SH-SY5Y (cell line): Measurements from ENCODE around the gene GARNL3.

Experiments
- GATA2 ChIP-seq: IDR thresholded peaks from 2 replicates; pipeline ENCODE4 v1.6.1; 2011; ENCODE audit warnings: mild to moderate bottlenecking, low read depth, low read length
- GATA3 ChIP-seq: IDR thresholded peaks from 2 replicates; pipeline ENCODE4 v1.6.1; 2011; ENCODE audit warnings: low read depth, mild to moderate bottlenecking, low read length, moderate library complexity

DNA sequence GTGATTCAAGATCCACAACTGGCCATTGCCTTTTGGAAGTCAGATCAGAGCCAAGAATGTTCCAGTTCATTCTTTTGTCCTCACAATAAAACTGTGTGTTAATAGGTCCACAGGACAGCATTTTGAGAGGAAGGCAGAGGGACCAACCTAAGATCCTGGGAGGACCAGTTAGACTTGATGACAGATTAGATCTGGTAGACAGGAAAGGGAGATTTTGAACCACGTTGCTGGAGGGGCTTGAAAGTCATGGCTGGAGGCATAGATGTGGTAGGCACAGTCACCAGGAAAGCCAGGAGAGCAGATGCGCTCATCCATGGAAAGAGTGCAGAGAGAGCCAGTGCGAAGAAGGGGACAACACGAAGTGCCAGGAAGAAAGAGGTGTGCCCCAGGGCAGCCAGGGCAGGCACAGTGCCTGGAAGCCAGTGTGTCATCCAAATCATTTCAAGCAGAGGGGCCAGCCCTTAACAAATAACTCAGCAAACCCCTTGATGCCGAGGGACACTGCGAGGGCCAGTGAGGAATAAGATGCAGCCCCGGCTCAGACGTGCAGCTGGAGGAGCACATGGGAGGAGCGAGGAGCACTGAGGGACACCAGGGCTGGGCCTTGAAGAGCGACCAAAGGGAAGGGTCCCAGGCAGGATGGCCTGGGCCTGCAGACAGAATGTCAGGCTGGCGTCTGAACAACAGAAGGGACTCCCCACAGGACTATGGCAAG lies 119.6 kb downstream of the GARNL3 start:
- no peak for TF ChIP-seq GATA3
- TF ChIP-seq GATA2: no peak
